Activated CD4-positive, alpha-beta T cell treated with anti-CD3 and anti-CD28 coated beads, Interleukin-2, amount 50 U/mL, for 1 hour (primary cell): Measurements from ENCODE around the gene RNF11.

ENCODE experiments used
- DNase-seq: peaks from one replicate; pipeline ENCODE4 v3.0.0-alpha.2; 2020

Gene RNF11

GRCh38 chr1:51316846-51317120, 80.7 kb downstream of the RNF11 start:
- DNase-seq: no peak

- DNase-seq: no peak
These were observed 81.7 kb downstream of the RNF11 start for GRCh38 chr1:51317798-51318197.

GRCh38 chr1:51320967-51321923, 85.2 kb downstream of the RNF11 start:
- no peak for DNase-seq

- DNase-seq: no peak
These were observed 85.8 kb downstream of the RNF11 start for GRCh38 chr1:51321924-51322280.

GRCh38 chr1:51322417-51323101, 86.5 kb downstream of the RNF11 start:
- DNase-seq: no peak
